Heart left ventricle (tissue), 16 donors: ENCODE results near the gene SPA17. TPM values are rescaled to one million over a fixed set of nuclear protein-coding genes. Genes with fewer than 3 reads are reported as not detected.

Experiments used
- ATAC-seq, 4 donors: fragments of 200-7000 bp; cut with Tn5 transposase; one replicate each; pipeline ENCODE4 v1.9.1; 2020 to 2022; ENCODE audit warnings: moderate library complexity in 4 of 4, mild to moderate bottlenecking in 3 of 4, moderate number of reproducible peaks in 1 of 4
- DNase-seq, 5 donors: peaks; one replicate each; pipeline ENCODE4 v3.0.0-alpha.2; 2020
- H3K27ac ChIP-seq, 12 donors: fragments of 200-600 bp; sonication (generic) in 4 of 12; one replicate each; pipeline versions ENCODE4 v1.5.0 to v1.8.0; 2016 to 2022; ENCODE audit warnings: mild to moderate bottlenecking in 2 of 12
- H3K27me3 ChIP-seq, 9 donors: fragments of 200-600 bp; sonication (generic) in 2 of 9; one replicate each; pipeline versions ENCODE4 v1.5.1 to v1.8.0; 2016 to 2022; ENCODE audit warnings: mild to moderate bottlenecking in 3 of 9
- H3K36me3 ChIP-seq, 9 donors: fragments of 200-600 bp; sonication (generic) in 2 of 9; one replicate each; pipeline versions ENCODE4 v1.5.0 to v1.8.0; 2018 to 2022; ENCODE audit warnings: mild to moderate bottlenecking in 2 of 9
- H3K4me1 ChIP-seq, 12 donors: fragments of 200-600 bp; sonication (generic) in 4 of 12; one replicate each; pipeline versions ENCODE4 v1.5.0 to v1.8.0; 2016 to 2022; ENCODE audit warnings: mild to moderate bottlenecking in 3 of 12
- H3K4me3 ChIP-seq, 12 donors: fragments of 200-600 bp; sonication (generic) in 4 of 12; one replicate each; pipeline versions ENCODE4 v1.5.0 to v1.8.0; 2017 to 2022; ENCODE audit warnings: mild to moderate bottlenecking in 9 of 12, moderate library complexity in 4 of 12
- H3K9me3 ChIP-seq, 12 donors: fragments of 200-600 bp; sonication (generic) in 4 of 12; one replicate each; pipeline versions ENCODE4 v1.5.0 to v1.8.0; 2016 to 2022; ENCODE audit warnings: mild to moderate bottlenecking in 1 of 12
- CTCF ChIP-seq, 12 donors: fragments of 200-600 bp; sonication (generic) in 4 of 12; IDR thresholded peaks; one replicate each; pipeline versions ENCODE4 v1.5.0 to v1.8.0; 2018 to 2022; ENCODE audit warnings: antibody characterized with exemption in 12 of 12, mild to moderate bottlenecking in 5 of 12
- POLR2A ChIP-seq, 2 donors: fragments of 450-650 bp; IDR thresholded peaks; one replicate each; pipeline ENCODE4 v1.6.1; 2017; ENCODE audit warnings: antibody characterized with exemption in 2 of 2, mild to moderate bottlenecking in 2 of 2, moderate library complexity in 2 of 2
- WGBS, 4 donors: extraction: QIAGEN DNeasy Blood & Tissue Kit in 2 of 4; methylation state at CpG; one replicate each; pipeline versions ENCODE4 v1.1.5 to v1.1.7; 2013 to 2018; 5-methylcytosine and 5-hydroxymethylcytosine counted together
- intact Hi-C, 10 donors: fragments of 100-400 bp; cut with DNase I; formaldehyde crosslinking; loops; one replicate each; pipeline versions ENCODE4 v1.11.1 to v1.14.2; 2022
- polyA plus RNA-seq, 2 donors: library from polyadenylated mRNA; stranded (reverse); fragments of 200-250 nt; gene quantifications; one replicate each; pipeline ENCODE4 v1.2.3, GENCODE V29; 2013
- total RNA-seq, 9 donors: library from RNA; depleted of rRNA in 2 of 9; stranded (reverse); fragments of >200 nt in 2 of 9; fragmentation: NEBNext Ultra II Directional in 3 of 9; extraction: Animal tissue kit (Norgen Biotek cat#: 25700) in 3 of 9; gene quantifications; one replicate each; pipeline versions ENCODE4 v1.1.0 to v1.2.4, GENCODE V29; 2016 to 2023
- donor health status: ischemic (EF 13 %, LVEDD 7.1; RV severe dilation, severe dysfunction).
- donor health status: healthy with polysubstance abuse.
- donor health status: DM: no; HTN: yes; CAD: no.
- donor health status: DM: no; HTN: no; CAD: no.
- donor health status: ischemic (EF 25% LVEDD 6.9; RV normal size, moderate dysfunction).
- donor health status: ischemic (EF 25% LVEDD 5.7; RV mildly dilated, moderate dysfunction).
- donor health status: healthy.
- donor health status: DM: yes; HTN: yes; CAD: no.
- donor health status: ischemic (EF 35%, LVEDD 5.7; RV mildly dilated, moderate dysfunction).
- donor health status: nonischemic (EF 11% LVEDD 7.7; RV severe dilation, severe dysfunction).
- donor health status: DM: yes; HTN: yes; CAD: no.
- donor health status: PGD.
- donor health status: ischemic (EF 29% LVEDD 5.4; RV normal size, mild dysfunction).
- donor health status: nonischemic (EF 23%, LVEDD 6.1; RV moderate dilation, normal function).

Gene SPA17
- total and polyA plus RNA-seq, 11 donors: 1.3 to 5.6 (median 3.0) TPM

- WGBS, 4 donors: 89 to 97% (median 95%) methylated on average over 1 of the region's 1 CpG
- TF ChIP-seq POLR2A (IDR thresholded peaks at IDR 0.05) (no peak), CTCF (IDR thresholded peaks at IDR 0.05) (no peak)
- no peaks in the 10 kb centered on the region for H3K4me1 ChIP-seq
- no peaks in the 10 kb centered on the region for H3K27me3 ChIP-seq
- DNase-seq (no peak), ATAC-seq (no peak)
- H3K4me3 ChIP-seq: no peak overlapping the region
- H3K36me3 ChIP-seq: peaks cover 0 to 43% (median 17%) of the 10 kb centered on the region in 9 donors
- no peak overlapping the region for H3K27ac ChIP-seq
- intact Hi-C loops: loop anchor here in 1 of 10 donors (5.0 kb wide), 1 partner anchor 118 kb away; no protein-coding TSS in a partner anchor
- no peaks in the 10 kb centered on the region for H3K9me3 ChIP-seq
These were observed 14.7 kb upstream of the SPA17 start for GRCh38 chr11:124658986-124659385.

- ATAC-seq (no peak), DNase-seq (no peak)
- Histone ChIP-seq H3K4me3 (no peak overlapping the region), H3K27me3 (no peaks in the 10 kb centered on the region), H3K4me1 (no peaks in the 10 kb centered on the region), H3K36me3 (peaks cover 0 to 68% (median 26%) of the 10 kb centered on the region in 9 donors), H3K9me3 (no peaks in the 10 kb centered on the region), H3K27ac (no peak overlapping the region)
- TF ChIP-seq CTCF (IDR thresholded peaks at IDR 0.05): no peak
- no peak for TF ChIP-seq POLR2A (IDR thresholded peaks at IDR 0.05)
- intact Hi-C loops: loop anchor here in 2 of 10 donors (10.0 kb wide), 2 partner anchors 133 to 203 kb away; partner anchors contain the start of gene ROBO3 (in 1 of the 2)
These were observed 12.2 kb upstream of the SPA17 start for GRCh38 chr11:124661553-124661952.

GRCh38 chr11:124662106-124662505, 11.6 kb upstream of the SPA17 start:
- H3K9me3 ChIP-seq: no peaks in the 10 kb centered on the region
- peaks cover 0 to 71% (median 29%) of the 10 kb centered on the region in 9 donors for H3K36me3 ChIP-seq
- no peak for TF ChIP-seq CTCF (IDR thresholded peaks at IDR 0.05)
- TF ChIP-seq POLR2A (IDR thresholded peaks at IDR 0.05): no peak
- no peaks in the 10 kb centered on the region for H3K4me1 ChIP-seq
- H3K27ac ChIP-seq: no peak overlapping the region
- H3K4me3 ChIP-seq: no peak overlapping the region
- H3K27me3 ChIP-seq: no peaks in the 10 kb centered on the region
- WGBS, 4 donors: 83 to 86% (median 83%) methylated on average over 4 of the region's 4 CpGs
- DNase-seq (no peak), ATAC-seq (no peak)
- intact Hi-C loops: loop anchor here in 2 of 10 donors (10.0 kb wide), 2 partner anchors 133 to 203 kb away; partner anchors contain the start of gene ROBO3 (in 1 of the 2)

- WGBS, 4 donors: 81 to 93% (median 89%) methylated on average over 2 of the region's 2 CpGs
- Histone ChIP-seq H3K9me3 (no peaks in the 10 kb centered on the region), H3K27me3 (no peaks in the 10 kb centered on the region), H3K36me3 (peaks cover 0 to 68% (median 20%) of the 10 kb centered on the region in 9 donors), H3K27ac (no peak overlapping the region), H3K4me3 (no peak overlapping the region), H3K4me1 (no peaks in the 10 kb centered on the region)
- intact Hi-C loops: loop anchor here in 2 of 10 donors (10.0 kb wide), 2 partner anchors 131 to 201 kb away; partner anchors contain the start of gene ROBO3 (in 1 of the 2)
- no peak for DNase-seq
- no peak for TF ChIP-seq POLR2A (IDR thresholded peaks at IDR 0.05)
- no peak for TF ChIP-seq CTCF (IDR thresholded peaks at IDR 0.05)
- ATAC-seq: no peak
These were observed 9.8 kb upstream of the SPA17 start for GRCh38 chr11:124663861-124664260.
